SK-N-SH treated with all-trans-retinoic acid at 6 μM for 48 hours (cell line): ENCODE results near the gene FTO.

ENCODE experiments used
- ATAC-seq: fragments of 200-7000 bp; cut with Tn5 transposase; 3 replicates; pipeline ENCODE4 v1.9.1; 2020; ENCODE audit warnings: mild to moderate bottlenecking, moderate library complexity
- BACH2 ChIP-seq: fragments of 250-450 bp; sonication (Bioruptor Pico); IDR thresholded peaks from 2 replicates; pipeline ENCODE4 v1.9.0; 2021; ENCODE audit warnings: mild to moderate bottlenecking, borderline replicate concordance
- CSDC2 ChIP-seq: fragments of 250-450 bp; sonication (Bioruptor Pico); IDR thresholded peaks from 2 replicates; pipeline ENCODE4 v1.5.0; 2020; ENCODE audit warnings: mild to moderate bottlenecking, moderate library complexity
- ESRRG ChIP-seq: fragments of 250-450 bp; sonication (Bioruptor Pico); IDR thresholded peaks from 2 replicates; pipeline ENCODE4 v1.6.1; 2021; ENCODE audit warnings: mild to moderate bottlenecking
- GLIS3 ChIP-seq: fragments of 250-450 bp; sonication (Bioruptor Pico); IDR thresholded peaks from 2 replicates; pipeline ENCODE4 v1.5.0; 2020; ENCODE audit warnings: mild to moderate bottlenecking, moderate library complexity
- ISL1 ChIP-seq: fragments of 250-450 bp; sonication (Bioruptor Pico); IDR thresholded peaks from 2 replicates; pipeline ENCODE4 v2.1.2; 2022; ENCODE audit warnings: mild to moderate bottlenecking, moderate library complexity
- OSR1 ChIP-seq: fragments of 250-450 bp; sonication (Bioruptor Pico); IDR thresholded peaks from 2 replicates; pipeline ENCODE4 v1.8.0; 2022; ENCODE audit warnings: moderate library complexity, mild to moderate bottlenecking, inconsistent platforms
- PPARA ChIP-seq: fragments of 250-450 bp; sonication (Bioruptor Pico); IDR thresholded peaks from 2 replicates; pipeline ENCODE4 v1.5.0; 2020; ENCODE audit warnings: mild to moderate bottlenecking, borderline replicate concordance
- RARB ChIP-seq: fragments of 250-450 bp; sonication (Bioruptor Pico); IDR thresholded peaks from 2 replicates; pipeline ENCODE4 v1.8.0; 2021; ENCODE audit warnings: mild to moderate bottlenecking, moderate library complexity
- SNAI2 ChIP-seq: fragments of 250-450 bp; sonication (Bioruptor Pico); IDR thresholded peaks from 2 replicates; pipeline ENCODE4 v1.5.0; 2020; ENCODE audit warnings: mild to moderate bottlenecking, moderate library complexity
- TCF4 ChIP-seq: fragments of 250-450 bp; sonication (Bioruptor Pico); IDR thresholded peaks from 2 replicates; pipeline ENCODE4 v1.8.0; 2021; ENCODE audit warnings: mild to moderate bottlenecking, moderate library complexity, borderline replicate concordance
- TOX ChIP-seq: fragments of 250-450 bp; sonication (Bioruptor Pico); IDR thresholded peaks from 2 replicates; pipeline ENCODE4 v1.8.0; 2021; ENCODE audit warnings: mild to moderate bottlenecking, moderate library complexity, borderline replicate concordance
- ZC3H10 ChIP-seq: fragments of 250-450 bp; sonication (Bioruptor Pico); IDR thresholded peaks from 2 replicates; pipeline ENCODE4 v1.5.1; 2021; ENCODE audit warnings: mild to moderate bottlenecking, moderate library complexity
- ZFP3 ChIP-seq: fragments of 250-450 bp; sonication (Bioruptor Pico); IDR thresholded peaks from 2 replicates; pipeline ENCODE4 v1.5.0; 2020; ENCODE audit warnings: mild to moderate bottlenecking, moderate library complexity
- ZFP30 ChIP-seq: fragments of 450-650 bp; formaldehyde crosslinking; IDR thresholded peaks from 2 replicates; pipeline ENCODE4 v1.5.0; 2022; ENCODE audit warnings: mild to moderate bottlenecking, moderate library complexity
- ZNF565 ChIP-seq: fragments of 450-650 bp; formaldehyde crosslinking; conservative IDR thresholded peaks from 2 replicates; pipeline ENCODE4 v1.5.0; 2020; ENCODE audit warnings: low read depth, mild to moderate bottlenecking, moderate library complexity
- ZNF70 ChIP-seq: fragments of 450-650 bp; formaldehyde crosslinking; IDR thresholded peaks from 2 replicates; pipeline ENCODE4 v1.5.0; 2020; ENCODE audit warnings: mild to moderate bottlenecking, moderate library complexity
- TF ChIP-seq, protein P1 (sequence below): fragments of 250-450 bp; sonication (Bioruptor Pico); IDR thresholded peaks from 2 replicates; pipeline ENCODE4 v1.8.0; 2021; ENCODE audit warnings: low read depth, mild to moderate bottlenecking, moderate library complexity, borderline replicate concordance
- TF ChIP-seq, protein P2 (sequence below): fragments of 250-450 bp; sonication (Bioruptor Pico); IDR thresholded peaks from 2 replicates; pipeline ENCODE4 v1.5.0; 2020; ENCODE audit warnings: mild to moderate bottlenecking, moderate library complexity
- TF ChIP-seq, protein P3 (sequence below): fragments of 250-450 bp; sonication (Bioruptor Pico); IDR thresholded peaks from 2 replicates; pipeline ENCODE4 v1.8.0; 2020; ENCODE audit warnings: mild to moderate bottlenecking, moderate library complexity, borderline replicate concordance
- TF ChIP-seq, protein P4 (sequence below): fragments of 250-450 bp; sonication (Bioruptor Pico); IDR thresholded peaks from 2 replicates; pipeline ENCODE4 v1.5.1; 2021; ENCODE audit warnings: mild to moderate bottlenecking, moderate library complexity
- TF ChIP-seq, protein P5 (sequence below): fragments of 250-450 bp; sonication (Bioruptor Pico); IDR thresholded peaks from 2 replicates; pipeline ENCODE4 v1.5.1; 2020; ENCODE audit warnings: low read depth, mild to moderate bottlenecking, moderate library complexity

Gene FTO

DNA sequence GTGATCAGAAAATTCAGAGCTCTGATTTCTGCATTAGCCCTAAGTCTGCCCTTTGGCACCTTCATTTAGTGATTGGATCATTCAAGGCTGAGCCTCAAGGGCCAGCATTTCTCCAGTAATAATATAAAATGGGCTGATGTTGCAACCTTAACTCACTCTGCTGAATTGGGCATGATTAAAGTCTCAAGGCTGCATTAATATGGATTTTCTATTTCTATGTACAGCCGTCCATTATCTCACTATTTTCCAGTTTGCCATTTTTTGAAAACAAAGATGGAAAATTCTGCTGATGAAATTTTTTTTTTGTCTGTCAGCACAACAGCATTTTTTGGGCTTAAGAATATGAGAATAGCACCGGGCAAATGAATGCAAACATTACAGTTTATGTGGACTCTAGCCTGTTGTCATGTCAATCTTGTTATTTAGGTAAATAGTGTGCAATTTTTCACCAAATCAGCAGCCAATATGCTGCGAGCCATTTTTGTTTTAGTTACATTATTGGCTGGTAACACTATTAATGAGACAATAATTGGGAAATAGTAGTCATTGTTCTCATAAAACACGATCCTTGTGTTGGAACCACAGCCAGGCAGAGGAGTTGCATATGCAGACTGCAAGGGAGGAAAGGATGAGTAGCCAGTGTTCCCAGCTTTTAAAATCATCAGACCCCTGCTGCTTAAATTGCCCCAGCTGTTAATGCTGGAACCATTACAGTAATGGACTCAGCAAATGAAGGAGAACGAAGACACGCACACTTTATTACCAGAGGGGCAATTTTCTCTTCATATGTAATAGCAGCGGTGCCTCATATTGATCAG, 10.5 kb downstream of the FTO start:
- TF ChIP-seq TCF4 (CRISPR knock-in tag): no peak
- TF ChIP-seq ZFP3: no peak
- no peak for TF ChIP-seq RARB (CRISPR knock-in tag)
- TF ChIP-seq, protein P1, sequence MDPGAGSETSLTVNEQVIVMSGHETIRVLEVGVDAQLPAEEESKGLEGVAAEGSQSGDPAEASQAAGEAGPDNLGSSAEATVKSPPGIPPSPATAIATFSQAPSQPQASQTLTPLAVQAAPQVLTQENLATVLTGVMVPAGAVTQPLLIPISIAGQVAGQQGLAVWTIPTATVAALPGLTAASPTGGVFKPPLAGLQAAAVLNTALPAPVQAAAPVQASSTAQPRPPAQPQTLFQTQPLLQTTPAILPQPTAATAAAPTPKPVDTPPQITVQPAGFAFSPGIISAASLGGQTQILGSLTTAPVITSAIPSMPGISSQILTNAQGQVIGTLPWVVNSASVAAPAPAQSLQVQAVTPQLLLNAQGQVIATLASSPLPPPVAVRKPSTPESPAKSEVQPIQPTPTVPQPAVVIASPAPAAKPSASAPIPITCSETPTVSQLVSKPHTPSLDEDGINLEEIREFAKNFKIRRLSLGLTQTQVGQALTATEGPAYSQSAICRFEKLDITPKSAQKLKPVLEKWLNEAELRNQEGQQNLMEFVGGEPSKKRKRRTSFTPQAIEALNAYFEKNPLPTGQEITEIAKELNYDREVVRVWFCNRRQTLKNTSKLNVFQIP (CRISPR knock-in tag): no peak
- TF ChIP-seq SNAI2 (CRISPR knock-in tag): no peak
- TF ChIP-seq, protein P2, sequence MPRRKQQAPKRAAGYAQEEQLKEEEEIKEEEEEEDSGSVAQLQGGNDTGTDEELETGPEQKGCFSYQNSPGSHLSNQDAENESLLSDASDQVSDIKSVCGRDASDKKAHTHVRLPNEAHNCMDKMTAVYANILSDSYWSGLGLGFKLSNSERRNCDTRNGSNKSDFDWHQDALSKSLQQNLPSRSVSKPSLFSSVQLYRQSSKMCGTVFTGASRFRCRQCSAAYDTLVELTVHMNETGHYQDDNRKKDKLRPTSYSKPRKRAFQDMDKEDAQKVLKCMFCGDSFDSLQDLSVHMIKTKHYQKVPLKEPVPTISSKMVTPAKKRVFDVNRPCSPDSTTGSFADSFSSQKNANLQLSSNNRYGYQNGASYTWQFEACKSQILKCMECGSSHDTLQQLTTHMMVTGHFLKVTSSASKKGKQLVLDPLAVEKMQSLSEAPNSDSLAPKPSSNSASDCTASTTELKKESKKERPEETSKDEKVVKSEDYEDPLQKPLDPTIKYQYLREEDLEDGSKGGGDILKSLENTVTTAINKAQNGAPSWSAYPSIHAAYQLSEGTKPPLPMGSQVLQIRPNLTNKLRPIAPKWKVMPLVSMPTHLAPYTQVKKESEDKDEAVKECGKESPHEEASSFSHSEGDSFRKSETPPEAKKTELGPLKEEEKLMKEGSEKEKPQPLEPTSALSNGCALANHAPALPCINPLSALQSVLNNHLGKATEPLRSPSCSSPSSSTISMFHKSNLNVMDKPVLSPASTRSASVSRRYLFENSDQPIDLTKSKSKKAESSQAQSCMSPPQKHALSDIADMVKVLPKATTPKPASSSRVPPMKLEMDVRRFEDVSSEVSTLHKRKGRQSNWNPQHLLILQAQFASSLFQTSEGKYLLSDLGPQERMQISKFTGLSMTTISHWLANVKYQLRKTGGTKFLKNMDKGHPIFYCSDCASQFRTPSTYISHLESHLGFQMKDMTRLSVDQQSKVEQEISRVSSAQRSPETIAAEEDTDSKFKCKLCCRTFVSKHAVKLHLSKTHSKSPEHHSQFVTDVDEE: no peak
- TF ChIP-seq ZC3H10 (CRISPR knock-in tag): no peak
- no peak for TF ChIP-seq ZNF70 (CRISPR knock-in tag)
- no peak for TF ChIP-seq GLIS3
- no peak for TF ChIP-seq ISL1 (CRISPR knock-in tag)
- no peak for TF ChIP-seq ZFP30
- TF ChIP-seq, protein P3, sequence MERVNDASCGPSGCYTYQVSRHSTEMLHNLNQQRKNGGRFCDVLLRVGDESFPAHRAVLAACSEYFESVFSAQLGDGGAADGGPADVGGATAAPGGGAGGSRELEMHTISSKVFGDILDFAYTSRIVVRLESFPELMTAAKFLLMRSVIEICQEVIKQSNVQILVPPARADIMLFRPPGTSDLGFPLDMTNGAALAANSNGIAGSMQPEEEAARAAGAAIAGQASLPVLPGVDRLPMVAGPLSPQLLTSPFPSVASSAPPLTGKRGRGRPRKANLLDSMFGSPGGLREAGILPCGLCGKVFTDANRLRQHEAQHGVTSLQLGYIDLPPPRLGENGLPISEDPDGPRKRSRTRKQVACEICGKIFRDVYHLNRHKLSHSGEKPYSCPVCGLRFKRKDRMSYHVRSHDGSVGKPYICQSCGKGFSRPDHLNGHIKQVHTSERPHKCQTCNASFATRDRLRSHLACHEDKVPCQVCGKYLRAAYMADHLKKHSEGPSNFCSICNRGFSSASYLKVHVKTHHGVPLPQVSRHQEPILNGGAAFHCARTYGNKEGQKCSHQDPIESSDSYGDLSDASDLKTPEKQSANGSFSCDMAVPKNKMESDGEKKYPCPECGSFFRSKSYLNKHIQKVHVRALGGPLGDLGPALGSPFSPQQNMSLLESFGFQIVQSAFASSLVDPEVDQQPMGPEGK (CRISPR knock-in tag): no peak
- TF ChIP-seq, protein P4, sequence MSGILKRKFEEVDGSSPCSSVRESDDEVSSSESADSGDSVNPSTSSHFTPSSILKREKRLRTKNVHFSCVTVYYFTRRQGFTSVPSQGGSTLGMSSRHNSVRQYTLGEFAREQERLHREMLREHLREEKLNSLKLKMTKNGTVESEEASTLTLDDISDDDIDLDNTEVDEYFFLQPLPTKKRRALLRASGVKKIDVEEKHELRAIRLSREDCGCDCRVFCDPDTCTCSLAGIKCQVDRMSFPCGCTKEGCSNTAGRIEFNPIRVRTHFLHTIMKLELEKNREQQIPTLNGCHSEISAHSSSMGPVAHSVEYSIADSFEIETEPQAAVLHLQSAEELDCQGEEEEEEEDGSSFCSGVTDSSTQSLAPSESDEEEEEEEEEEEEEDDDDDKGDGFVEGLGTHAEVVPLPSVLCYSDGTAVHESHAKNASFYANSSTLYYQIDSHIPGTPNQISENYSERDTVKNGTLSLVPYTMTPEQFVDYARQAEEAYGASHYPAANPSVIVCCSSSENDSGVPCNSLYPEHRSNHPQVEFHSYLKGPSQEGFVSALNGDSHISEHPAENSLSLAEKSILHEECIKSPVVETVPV (CRISPR knock-in tag): no peak
- TF ChIP-seq OSR1 (CRISPR knock-in tag): no peak
- TF ChIP-seq PPARA: no peak

DNA sequence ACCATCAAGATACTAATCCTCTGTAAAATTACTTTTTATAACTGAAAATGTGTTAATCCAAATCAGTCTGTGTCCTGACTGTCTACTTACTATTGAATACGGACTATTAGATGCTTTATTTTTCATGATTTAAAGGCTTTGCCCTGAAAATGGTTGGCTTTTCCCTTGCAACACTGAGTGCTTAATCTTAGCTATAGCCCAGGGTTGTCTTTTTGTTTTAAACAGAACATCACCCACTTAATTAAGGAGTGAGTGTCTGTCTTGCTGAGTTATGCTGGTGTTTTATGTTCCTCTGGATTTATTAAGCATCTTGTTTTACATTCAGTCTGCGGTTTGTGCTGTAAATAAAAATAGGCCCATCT, 11.0 kb downstream of the FTO start:
- no peak for ATAC-seq
- TF ChIP-seq CSDC2 (CRISPR knock-in tag) (no peak), ESRRG (CRISPR knock-in tag) (no peak), ZC3H10 (CRISPR knock-in tag) (no peak), GLIS3 (no peak), TOX (CRISPR knock-in tag) (no peak), BACH2 (CRISPR knock-in tag) (no peak), ZNF70 (CRISPR knock-in tag) (no peak), SNAI2 (CRISPR knock-in tag) (no peak), TCF4 (CRISPR knock-in tag) (no peak), ZNF565 (CRISPR knock-in tag) (no peak), ZFP30 (no peak), ISL1 (CRISPR knock-in tag) (no peak)
- TF ChIP-seq, protein P5, sequence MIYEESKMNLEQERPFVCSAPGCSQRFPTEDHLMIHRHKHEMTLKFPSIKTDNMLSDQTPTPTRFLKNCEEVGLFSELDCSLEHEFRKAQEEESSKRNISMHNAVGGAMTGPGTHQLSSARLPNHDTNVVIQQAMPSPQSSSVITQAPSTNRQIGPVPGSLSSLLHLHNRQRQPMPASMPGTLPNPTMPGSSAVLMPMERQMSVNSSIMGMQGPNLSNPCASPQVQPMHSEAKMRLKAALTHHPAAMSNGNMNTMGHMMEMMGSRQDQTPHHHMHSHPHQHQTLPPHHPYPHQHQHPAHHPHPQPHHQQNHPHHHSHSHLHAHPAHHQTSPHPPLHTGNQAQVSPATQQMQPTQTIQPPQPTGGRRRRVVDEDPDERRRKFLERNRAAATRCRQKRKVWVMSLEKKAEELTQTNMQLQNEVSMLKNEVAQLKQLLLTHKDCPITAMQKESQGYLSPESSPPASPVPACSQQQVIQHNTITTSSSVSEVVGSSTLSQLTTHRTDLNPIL: no peak
- TF ChIP-seq, protein P3 (CRISPR knock-in tag): no peak
- TF ChIP-seq, protein P2: no peak
- TF ChIP-seq, protein P4 (CRISPR knock-in tag): no peak

More for the DNA sequence above, 10.5 kb downstream of the FTO start:
- ATAC-seq: no peak
